Lower lobe of right lung (tissue), 2 donors: ENCODE results near the gene PHRF1. TPM values are rescaled to one million over a fixed set of nuclear protein-coding genes. Genes with fewer than 3 reads are reported as not detected.
A peak's percentile ranks its signal among the peaks of the same experiment; 100 is the strongest.

Source experiments
- ATAC-seq, 2 donors: fragments of 200-7000 bp; cut with Tn5 transposase; one replicate each; pipeline ENCODE4 v1.9.1; 2020 to 2022; ENCODE audit warnings: mild to moderate bottlenecking in 2 of 2, moderate library complexity in 2 of 2
- DNase-seq: peaks from one replicate; pipeline ENCODE4 v3.0.0-alpha.2; 2020
- H3K27ac ChIP-seq: fragments of 200-600 bp; one replicate; pipeline ENCODE4 v1.8.0; 2022
- H3K27me3 ChIP-seq: fragments of 200-600 bp; one replicate; pipeline ENCODE4 v1.8.0; 2022; ENCODE audit warnings: low read depth
- H3K36me3 ChIP-seq: fragments of 200-600 bp; one replicate; pipeline ENCODE4 v1.8.0; 2022; ENCODE audit warnings: mild to moderate bottlenecking
- H3K4me1 ChIP-seq: fragments of 200-600 bp; one replicate; pipeline ENCODE4 v1.8.0; 2022
- H3K4me3 ChIP-seq: fragments of 200-600 bp; one replicate; pipeline ENCODE4 v1.8.0; 2022; ENCODE audit warnings: mild to moderate bottlenecking
- H3K9me3 ChIP-seq: fragments of 200-600 bp; one replicate; pipeline ENCODE4 v1.8.0; 2022
- CTCF ChIP-seq: fragments of 200-600 bp; IDR thresholded peaks from one replicate; pipeline ENCODE4 v1.8.0; 2022; ENCODE audit warnings: antibody characterized with exemption, mild to moderate bottlenecking
- intact Hi-C: fragments of 100-400 bp; cut with DNase I; formaldehyde crosslinking; loops from one replicate; pipeline ENCODE4 v1.11.0; 2022
- total RNA-seq: library from RNA; stranded (reverse); fragmentation: NEBNext Ultra II Directional; extraction: Animal tissue kit (Norgen Biotek cat#: 25700); gene quantifications from one replicate; pipeline ENCODE4 v1.2.1, GENCODE V29; 2021
- donor health status: DM: no; HTN: yes; CAD: no; lungs with severe emphysema.

The PHRF1 gene
- total RNA-seq, 1 donor from 2014 or later, result 31.5 TPM

DNA sequence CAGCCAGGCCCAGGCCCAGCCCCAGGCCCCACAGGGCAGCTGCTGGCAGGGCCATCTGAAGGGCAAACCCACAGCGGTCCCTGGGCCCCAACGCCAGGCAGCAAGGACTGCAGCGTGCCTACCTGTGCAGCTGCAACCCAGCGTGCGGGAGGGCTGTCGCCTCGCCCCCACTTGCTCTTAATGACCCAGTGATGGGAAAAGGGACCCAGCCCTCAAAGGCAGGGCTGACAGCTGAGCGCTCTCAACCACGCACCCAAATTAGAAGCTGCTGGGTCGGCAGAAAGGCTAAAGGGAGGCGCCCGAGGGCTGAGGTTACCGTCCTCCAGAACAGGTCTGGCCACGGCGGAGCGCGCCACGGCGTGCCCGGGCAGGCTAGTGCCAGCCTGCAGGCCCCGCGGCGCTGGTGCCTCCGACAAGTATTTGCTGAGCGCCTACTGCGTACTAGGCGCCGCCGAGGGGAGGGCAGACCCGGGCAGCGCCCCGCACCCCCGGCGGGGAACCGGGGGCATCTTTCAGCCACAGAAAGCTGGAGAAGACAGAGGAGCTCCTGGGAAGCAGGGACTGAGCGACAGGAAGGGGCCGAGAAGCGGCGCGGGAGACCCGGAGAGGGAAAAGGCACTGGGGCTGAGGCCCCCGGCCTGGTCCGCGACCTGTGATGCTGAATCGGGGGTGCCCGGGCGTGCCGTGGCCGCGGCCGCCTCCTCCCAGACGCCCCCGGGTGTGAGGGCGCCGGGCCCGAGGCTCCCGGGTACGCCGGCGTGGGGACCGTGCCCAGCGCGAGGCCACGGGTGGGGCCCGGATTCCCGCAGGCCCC, 41.7 kb upstream of the PHRF1 start:
- Histone ChIP-seq H3K36me3 (peaks cover 33% of the 10 kb centered on the region), H3K27ac (peak overlapping the region; percentile 59), H3K4me3 (peak overlapping the region; percentile 80), H3K27me3 (peaks cover 4% of the 10 kb centered on the region), H3K4me1 (peaks cover 34% of the 10 kb centered on the region), H3K9me3 (no peaks in the 10 kb centered on the region)
- DNase-seq (peak; percentile 75), ATAC-seq (peak in 1 of 2 donors; percentile 2)
- intact Hi-C loops, result no loop called here
- no peak for TF ChIP-seq CTCF

GRCh38 chr11:535210-535518, 41.1 kb upstream of the PHRF1 start:
- Histone ChIP-seq H3K27ac (peak overlapping the region; percentile 59), H3K27me3 (peaks cover 4% of the 10 kb centered on the region), H3K4me1 (peaks cover 34% of the 10 kb centered on the region), H3K4me3 (peak overlapping the region; percentile 80), H3K36me3 (peaks cover 33% of the 10 kb centered on the region), H3K9me3 (no peaks in the 10 kb centered on the region)
- ATAC-seq, result no peak
- intact Hi-C loops, result no loop called here
- DNase-seq, result no peak
- TF ChIP-seq CTCF, result no peak

DNA sequence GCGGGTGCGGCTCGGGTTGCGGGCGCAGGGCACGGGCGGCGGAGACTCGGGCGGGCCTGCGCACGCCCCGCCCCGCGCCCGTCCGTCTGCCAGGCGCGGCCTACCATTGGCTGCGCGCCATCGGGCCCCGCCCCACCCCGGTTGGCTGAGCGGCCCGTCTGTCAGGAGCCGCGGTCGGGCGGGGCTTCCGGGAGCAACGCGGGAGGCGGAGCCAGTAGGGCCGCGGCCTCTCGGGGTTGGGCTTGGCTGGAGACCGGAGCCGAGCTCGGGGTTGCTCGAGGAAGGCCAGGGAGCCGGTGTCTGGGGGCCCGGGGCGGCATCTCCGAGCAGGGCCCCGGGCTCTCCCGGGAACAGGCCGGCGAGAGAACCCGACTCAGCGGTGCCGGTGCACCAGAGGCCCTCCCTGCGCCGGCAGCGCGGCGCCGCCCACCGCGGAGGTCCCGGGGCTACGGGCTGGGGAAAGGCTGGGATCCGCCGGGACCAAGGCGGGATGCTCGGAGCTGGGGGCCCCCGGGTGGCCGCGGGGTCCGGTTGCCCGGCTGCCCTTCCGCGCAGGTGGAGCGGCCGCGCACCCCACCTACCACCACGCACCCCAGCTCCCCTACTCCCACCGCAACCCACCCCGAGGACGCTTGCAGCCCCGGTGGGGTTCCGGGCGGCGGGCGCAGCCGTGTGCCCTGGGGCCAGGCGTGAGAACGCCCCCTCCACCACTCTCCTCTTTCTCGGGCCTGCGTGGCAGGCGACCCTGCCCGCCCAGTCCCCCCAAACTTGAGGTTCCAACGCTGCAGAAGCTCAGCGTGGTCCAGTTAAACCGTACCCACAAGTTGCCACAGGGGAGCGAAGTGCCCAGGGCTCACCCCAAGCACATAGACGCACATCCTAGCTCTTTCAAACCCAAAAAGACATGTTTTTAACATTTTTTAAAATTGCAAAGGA, 40.5 kb upstream of the PHRF1 start, which contains the start of gene HRAS:
HRAS (minus strand) TSS at position 58 of the 936 bp plus-strand sequence.
- Histone ChIP-seq H3K4me1 (peaks cover 34% of the 10 kb centered on the region), H3K27ac (peak within 1 kb of the TSS; percentile 85)
- peak; percentile 92 for ATAC-seq

DNA sequence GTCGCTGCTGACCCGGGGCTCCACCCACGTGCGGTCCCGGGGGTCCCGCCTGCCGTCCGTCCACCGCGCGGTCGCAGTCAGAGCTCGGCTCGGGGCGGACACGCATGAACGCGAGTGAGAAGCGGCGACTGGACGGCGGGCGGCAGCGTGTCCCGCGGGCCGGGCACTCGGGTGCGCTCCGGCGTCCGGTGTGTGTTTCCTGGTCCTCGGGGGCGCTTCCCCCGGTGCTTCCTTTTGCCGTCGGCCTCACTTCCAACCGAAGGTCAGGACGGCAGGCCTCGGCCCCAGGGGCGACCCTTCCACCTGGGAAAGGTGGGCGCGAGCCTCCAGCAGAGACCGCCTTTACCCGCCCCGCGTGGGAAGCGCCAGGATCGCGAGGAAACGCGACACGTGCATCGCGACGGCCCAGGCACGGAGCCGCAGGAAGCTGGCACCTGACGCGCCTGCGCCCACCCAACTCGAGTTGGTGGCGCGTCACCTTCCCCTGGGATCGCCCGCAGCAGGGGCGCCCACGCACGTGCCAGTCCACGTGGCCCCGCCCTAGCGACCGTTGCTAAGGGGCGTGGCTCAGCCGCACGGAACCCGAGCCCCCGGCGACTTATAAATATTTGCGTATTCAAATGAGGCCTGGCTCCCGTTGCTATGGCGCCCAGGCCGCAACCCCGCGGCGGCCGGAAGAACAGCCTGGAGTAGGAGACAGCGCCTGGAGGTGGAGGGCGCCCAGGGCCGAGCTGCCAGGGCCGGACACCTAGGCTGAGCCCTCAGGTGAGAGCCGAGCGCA, 39.2 kb upstream of the PHRF1 start, which contains the start of gene LRRC56:
LRRC56 (plus strand) TSS at position 687 of the 781 bp plus-strand sequence. CDS start 3,158 bp downstream, outside the sequence.
- ATAC-seq, result peak; percentile 67 to 74
- peaks cover 4% of the 10 kb centered on the region for H3K27me3 ChIP-seq
- no peak for TF ChIP-seq CTCF
- H3K4me1 ChIP-seq, result peaks cover 34% of the 10 kb centered on the region
- H3K4me3 ChIP-seq, result peak within 1 kb of the TSS; percentile 75
- no peaks in the 10 kb centered on the region for H3K9me3 ChIP-seq
- DNase-seq, result peak; percentile 93
- intact Hi-C loops, result no loop called here
- peak within 1 kb of the TSS; percentile 85 for H3K27ac ChIP-seq
- peaks cover 23% of the 10 kb centered on the region for H3K36me3 ChIP-seq

More for the DNA sequence above, 40.5 kb upstream of the PHRF1 start, which contains the start of gene HRAS:
- H3K27me3 ChIP-seq, result peaks cover 4% of the 10 kb centered on the region
- peak within 1 kb of the TSS; percentile 80 for H3K4me3 ChIP-seq
- peak; percentile 95 for DNase-seq
- no peak for TF ChIP-seq CTCF
- intact Hi-C loops, result no loop called here
- H3K36me3 ChIP-seq, result peaks cover 33% of the 10 kb centered on the region
- H3K9me3 ChIP-seq, result no peaks in the 10 kb centered on the region
